Tracheal epithelial cell (primary cell): ENCODE measurements around the gene ZNRD2. TPM values are rescaled to one million over a fixed set of nuclear protein-coding genes. Genes with fewer than 3 reads are reported as not detected.

ENCODE experiments used
- total RNA-seq: library from RNA; depleted of rRNA; stranded (reverse); fragments of >200 nt; gene quantifications from 2 replicates; pipeline ENCODE4 v1.2.1, GENCODE V29; 2014

Gene ZNRD2, protein sequence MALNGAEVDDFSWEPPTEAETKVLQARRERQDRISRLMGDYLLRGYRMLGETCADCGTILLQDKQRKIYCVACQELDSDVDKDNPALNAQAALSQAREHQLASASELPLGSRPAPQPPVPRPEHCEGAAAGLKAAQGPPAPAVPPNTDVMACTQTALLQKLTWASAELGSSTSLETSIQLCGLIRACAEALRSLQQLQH
- total RNA-seq = 63.3 and 88.9 TPM in 2 replicates

DNA sequence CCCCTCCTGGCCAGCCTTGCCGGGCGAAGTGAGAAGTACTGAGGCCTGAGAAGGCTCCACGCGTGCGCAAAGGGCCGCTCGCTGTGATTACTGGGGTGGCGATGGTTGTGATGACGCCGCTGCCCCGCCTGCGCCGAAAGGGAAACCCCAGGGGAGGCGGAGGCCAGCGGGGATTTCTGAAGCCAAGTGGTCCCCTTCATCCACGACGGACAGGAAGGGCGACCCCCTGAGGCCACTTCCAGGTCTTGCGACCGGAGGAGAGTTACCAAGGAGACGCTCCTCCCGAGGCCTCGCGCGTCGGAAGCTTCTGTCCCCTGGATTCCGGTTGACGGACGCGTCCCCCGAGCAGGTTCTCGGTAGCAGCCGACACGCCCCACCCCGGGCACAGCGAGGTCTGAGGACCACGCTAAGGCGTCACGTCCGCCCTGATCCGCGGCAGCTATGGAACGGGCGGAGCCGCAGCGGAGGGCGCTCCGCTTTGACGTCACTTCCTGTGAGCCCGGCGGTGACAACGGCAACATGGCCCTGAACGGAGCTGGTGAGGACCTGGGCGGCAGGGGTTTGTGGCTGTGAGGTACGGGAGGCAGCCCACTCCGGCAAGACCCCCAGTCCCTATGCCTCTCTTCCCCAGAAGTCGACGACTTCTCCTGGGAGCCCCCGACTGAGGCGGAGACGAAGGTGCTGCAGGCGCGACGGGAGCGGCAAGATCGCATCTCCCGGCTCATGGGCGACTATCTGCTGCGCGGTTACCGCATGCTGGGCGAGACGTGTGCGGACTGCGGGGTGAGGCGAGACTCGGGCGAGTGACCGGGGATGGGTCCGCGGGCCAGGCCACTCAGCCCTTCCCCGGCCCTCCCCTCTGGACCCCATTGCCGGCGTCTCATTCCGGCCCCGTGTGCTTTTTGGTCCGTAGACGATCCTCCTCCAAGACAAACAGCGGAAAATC lies at the start of gene ZNRD2:
Gene ZNRD2 (plus strand): TSS at position 505 of the 946 bp plus-strand sequence. CDS start 15 bp downstream, at position 520.

DNA sequence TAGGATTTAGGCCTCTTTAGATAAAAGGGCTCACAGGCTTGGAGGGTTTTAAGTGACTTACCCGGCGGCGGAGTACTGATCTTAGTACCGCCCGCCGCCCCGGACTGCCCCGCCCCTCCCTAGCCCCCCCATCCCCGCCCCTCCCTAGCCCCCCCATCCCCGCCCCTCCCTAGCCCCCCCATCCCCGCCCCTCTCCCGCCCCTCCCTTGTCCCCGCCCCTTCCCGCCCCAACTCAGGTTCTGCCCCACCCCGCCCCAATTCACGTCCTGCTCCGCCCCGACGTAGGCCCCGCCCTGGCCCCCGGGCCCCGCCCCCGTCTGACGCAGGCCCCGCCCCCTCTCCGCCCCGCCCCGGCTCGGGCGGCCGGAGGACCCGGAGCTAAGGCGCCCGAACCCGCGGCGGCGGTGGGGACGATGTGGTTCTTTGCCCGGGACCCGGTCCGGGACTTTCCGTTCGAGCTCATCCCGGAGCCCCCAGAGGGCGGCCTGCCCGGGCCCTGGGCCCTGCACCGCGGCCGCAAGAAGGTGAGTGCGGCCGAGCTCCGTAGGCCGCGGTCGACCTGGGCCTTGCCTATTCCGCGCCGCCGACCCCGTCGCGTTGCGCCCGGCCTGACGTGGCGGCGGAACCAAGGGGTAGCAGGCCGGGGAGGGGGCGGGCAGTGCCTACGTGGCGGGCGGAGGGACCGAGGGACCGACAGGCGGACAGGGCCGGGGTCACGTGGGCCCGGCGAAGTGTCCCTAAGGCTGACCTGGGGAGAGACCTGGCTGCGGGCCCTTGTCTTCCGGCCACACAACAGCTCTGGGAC lies 45.3 kb upstream of the ZNRD2 start, which contains the start of gene SCYL1:
Gene SCYL1 (plus strand): TSS at position 343 of the 805 bp plus-strand sequence. CDS start 71 bp downstream, at position 414.

DNA sequence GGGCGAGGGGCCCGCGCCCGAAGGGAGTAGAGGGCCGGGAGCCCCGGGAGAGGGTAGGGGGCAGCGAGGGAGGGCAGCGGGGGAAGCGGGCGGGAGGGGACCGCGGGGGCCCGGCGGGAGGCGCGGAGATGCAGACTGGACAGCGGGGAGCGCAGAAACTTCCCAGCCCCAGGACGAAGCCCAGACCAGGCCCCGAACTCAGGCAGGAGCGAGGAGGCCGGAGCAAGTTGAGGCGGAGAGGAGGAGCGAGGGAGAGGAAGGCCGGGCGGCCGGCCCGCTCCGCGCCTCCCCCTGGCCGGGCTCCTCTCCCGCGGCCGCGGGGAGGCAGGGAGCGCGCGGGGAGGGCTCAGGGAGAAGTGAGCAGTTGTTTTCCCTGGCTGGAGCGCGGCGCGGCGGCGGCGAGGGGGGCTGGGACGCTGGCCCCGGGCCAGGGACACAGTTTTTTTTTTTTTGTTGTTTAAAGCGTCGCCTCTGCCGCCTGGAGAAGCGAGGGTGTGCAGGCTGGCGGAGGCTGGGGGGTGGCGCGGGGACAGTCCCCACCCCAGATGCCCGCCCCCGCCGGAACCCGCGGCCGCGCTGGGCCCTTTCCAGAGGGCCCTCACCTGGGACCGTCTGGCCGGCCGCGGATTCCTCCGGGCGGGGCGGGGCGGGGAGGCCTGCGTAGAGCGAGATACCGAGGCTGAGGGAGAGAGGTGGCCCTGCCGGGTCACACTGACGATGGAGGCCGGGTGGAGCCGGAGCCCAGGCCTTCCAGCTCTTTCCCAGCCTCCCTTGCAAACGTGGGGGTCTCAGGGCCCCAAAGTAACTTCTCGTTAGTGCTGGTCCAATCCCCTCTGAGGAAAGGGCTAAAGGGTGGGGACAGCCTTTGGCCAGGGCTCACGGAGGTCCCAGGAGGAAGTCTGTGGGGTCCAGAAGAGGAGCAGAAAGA lies 12.0 kb upstream of the ZNRD2 start, which contains the start of gene LTBP3:
Gene LTBP3 (minus strand): TSS at position 358 of the 928 bp plus-strand sequence. CDS start 400 bp downstream, outside the sequence.

DNA sequence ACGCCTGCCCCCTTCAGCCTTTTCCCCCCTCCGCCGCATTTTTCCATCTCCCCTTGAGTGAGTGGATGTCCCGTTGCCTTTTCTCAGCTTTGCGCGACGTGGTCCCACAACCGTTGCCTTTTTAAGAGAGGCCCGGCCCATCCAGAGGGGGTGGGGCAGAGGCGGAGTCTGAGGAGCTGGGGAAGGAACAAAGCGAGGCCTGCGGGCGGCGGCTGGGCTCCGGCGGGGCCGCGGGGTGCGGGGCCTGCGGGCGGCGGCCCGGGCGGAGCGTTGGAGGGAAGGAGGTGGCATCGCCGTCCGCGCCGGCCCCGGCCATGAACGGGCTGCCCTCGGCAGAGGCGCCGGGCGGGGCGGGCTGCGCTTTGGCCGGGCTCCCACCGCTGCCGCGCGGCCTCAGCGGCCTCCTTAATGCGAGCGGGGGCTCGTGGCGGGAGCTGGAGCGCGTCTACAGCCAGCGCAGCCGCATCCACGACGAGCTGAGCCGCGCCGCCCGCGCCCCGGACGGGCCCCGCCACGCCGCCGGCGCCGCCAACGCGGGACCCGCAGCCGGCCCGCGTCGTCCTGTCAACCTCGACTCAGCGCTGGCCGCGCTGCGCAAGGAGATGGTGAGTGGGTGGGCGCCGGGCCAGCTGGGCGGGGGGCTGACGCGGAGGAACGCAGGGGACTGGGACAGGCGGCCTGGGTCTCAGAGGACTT lies 2.2 kb downstream of the ZNRD2 start, which contains the start of gene FAM89B:
Gene FAM89B (plus strand): TSS at position 183 of the 696 bp plus-strand sequence. CDS start 132 bp downstream, at position 315.

DNA sequence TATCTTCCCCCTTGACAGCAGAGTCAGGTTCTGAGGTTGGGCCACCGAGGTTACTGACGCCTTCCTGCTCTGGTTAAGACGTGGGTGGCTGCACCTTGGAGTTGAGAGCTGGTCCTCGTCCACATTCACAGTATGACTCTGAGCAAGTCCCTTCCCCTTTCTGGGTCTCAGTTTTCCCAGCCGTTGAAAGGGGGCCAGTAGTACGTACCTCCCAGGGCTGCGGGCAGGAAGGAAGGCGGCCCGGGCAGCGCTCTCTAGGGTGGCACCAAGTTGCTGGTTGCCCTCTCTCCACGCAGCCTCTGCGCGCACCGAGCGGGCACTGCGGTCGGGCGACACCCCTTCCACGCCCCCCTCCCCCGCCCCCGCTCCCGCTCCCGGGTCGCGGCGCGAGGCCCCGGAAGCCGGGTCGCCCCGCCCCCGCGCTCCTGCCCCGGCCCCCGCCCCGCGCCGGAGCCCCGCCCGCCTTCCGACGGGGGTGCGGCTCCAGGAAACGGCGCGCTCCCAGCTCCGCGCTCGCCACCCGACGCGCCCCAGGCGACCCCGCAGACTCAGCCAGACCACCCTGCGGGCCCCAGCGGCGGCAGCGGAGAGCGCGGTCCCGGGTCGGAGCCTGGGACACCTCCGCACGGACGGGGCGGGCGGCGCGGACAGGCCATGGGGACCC lies 5.4 kb downstream of the ZNRD2 start, which contains the start of gene EHBP1L1:
Gene EHBP1L1 (plus strand): TSS at position 486 of the 664 bp plus-strand sequence. CDS start 250 bp downstream, outside the sequence.

DNA sequence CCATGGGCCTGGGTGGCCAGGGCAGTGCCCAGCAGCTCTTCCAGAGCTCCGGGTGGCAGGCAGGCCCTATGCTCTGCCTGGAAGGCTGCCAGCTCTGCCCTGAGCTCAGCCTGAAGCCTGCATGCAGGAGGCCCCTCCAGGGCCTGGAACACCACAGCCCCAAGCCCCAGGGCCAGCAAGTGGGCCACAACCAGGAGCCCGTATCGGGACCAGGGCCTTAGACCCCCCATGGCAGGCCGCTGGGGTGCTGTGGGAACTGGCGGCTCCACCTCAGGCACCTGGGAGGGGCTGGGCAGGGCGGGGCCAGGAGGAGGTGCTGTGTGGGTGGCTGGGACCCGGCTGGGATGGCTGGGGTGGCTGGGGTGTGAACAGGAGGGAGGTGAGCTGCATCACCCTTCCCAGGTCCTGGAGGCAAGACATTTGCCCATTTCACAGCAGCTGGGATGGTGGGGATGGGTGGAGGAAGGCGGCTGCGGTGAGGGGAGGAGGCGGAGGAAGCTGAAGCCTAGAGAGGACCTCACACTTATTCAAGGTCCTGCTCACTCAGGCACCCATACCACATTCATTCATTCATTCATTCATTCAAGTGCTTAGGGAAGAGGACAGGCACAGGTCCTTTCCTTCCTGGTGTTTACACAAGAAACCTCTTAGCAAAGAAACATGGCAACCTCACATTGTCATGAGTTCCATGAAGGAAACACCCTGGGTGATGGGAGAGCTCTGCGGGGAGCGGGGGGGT lies 25.4 kb downstream of the ZNRD2 start, which contains the start of gene KCNK7:
Gene KCNK7 (minus strand): TSS at position 258 of the 739 bp plus-strand sequence. CDS start 28 bp downstream, at position 230.

DNA sequence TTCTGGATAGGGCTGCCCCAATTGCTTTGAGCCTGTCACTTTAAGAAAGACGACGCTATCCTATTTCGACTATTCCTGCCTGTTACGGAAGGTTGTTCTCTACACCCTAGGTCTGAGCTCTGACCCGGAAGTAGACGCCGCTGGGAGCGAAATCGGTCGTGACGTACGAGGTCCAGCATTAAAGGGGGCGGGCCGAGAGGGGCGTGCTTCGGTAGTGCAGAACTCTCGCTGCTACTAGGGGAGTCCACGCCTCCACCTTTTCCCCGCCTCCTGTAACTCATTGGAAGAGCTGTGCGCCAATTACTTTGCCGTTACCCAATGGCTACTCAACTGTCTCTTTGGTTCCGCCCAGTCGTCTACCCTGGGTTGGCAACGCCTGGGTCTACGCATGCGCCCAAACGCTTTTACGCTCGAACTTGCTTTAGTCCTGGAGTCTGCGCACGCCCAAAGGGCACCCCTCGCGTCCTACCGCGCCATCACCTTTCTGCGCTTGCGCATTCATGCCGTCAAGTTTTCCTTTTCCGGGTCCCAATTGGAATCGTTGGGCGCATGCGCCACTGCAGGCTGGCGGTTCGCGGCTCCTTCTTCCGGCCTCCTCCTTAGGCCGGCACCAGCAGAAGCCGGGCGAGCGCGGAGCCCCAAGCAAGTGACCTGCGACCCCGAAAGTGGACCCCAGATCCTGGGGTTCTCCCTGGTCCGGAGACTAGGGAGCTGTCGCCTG lies 45.1 kb downstream of the ZNRD2 start, which contains the start of gene PCNX3:
Gene PCNX3 (plus strand): TSS at position 548 of the 721 bp plus-strand sequence. CDS start 536 bp downstream, outside the sequence.

Other genes with a start within 250 kb of the ZNRD2 start
- gene DPF2, start 236.6 kb upstream of the ZNRD2 start, total RNA-seq = 24.8 and 29.8 TPM in 2 replicates
- gene TIGD3, start 215.7 kb upstream of the ZNRD2 start, total RNA-seq = under 0.01 and 0.43 TPM in 2 replicates
- gene SLC25A45, start 187.8 kb upstream of the ZNRD2 start, total RNA-seq = under 0.01 and 1.9 TPM in 2 replicates
- gene FRMD8, start 183.8 kb upstream of the ZNRD2 start, total RNA-seq = 52.2 and 169 TPM in 2 replicates
- 49.2 and 67.4 TPM in 2 replicates for gene NEAT1, start 147.7 kb upstream of the ZNRD2 start, total RNA-seq
- 4,567 and 7,714 TPM in 2 replicates for gene MALAT1, start 71.4 kb upstream of the ZNRD2 start, total RNA-seq
- 58.4 and 75.9 TPM in 2 replicates for gene SCYL1, start 45.4 kb upstream of the ZNRD2 start, total RNA-seq
- gene LTBP3, start 12.1 kb upstream of the ZNRD2 start, total RNA-seq = 19.8 and 39.0 TPM in 2 replicates
- gene FAM89B, start 2.1 kb downstream of the ZNRD2 start, total RNA-seq = 12.1 and 17.6 TPM in 2 replicates
- gene EHBP1L1, start 5.6 kb downstream of the ZNRD2 start, total RNA-seq = 60.1 and 66.3 TPM in 2 replicates
- gene KCNK7, start 25.3 kb downstream of the ZNRD2 start, total RNA-seq = 0.48 and 3.2 TPM in 2 replicates
- 15.6 and 33.7 TPM in 2 replicates for gene MAP3K11, start 43.7 kb downstream of the ZNRD2 start, total RNA-seq
- 11.3 and 15.4 TPM in 2 replicates for gene PCNX3, start 45.3 kb downstream of the ZNRD2 start, total RNA-seq
- 20.2 and 22.8 TPM in 2 replicates for gene SIPA1, start 67.6 kb downstream of the ZNRD2 start, total RNA-seq
- 10.7 and 19.0 TPM in 2 replicates for gene RELA, start 92.4 kb downstream of the ZNRD2 start, total RNA-seq
- gene KAT5, start 141.8 kb downstream of the ZNRD2 start, total RNA-seq = 33.0 and 43.6 TPM in 2 replicates
- gene RNASEH2C, start 150.3 kb downstream of the ZNRD2 start, total RNA-seq = 13.9 and 42.2 TPM in 2 replicates
- gene AP5B1, start 210.5 kb downstream of the ZNRD2 start, total RNA-seq = 11.7 and 23.4 TPM in 2 replicates
- 8.1 and 61.7 TPM in 2 replicates for gene OVOL1, start 216.6 kb downstream of the ZNRD2 start, total RNA-seq